GM23248 (cell line): Measurements from ENCODE around the gene KLF13.

ENCODE experiments used
- EZH2 ChIP-seq: fragments of 200-600 bp; sonication (generic); IDR thresholded peaks from 2 replicates; pipeline ENCODE4 v1.6.1; 2018; ENCODE audit warnings: antibody characterized with exemption, mild to moderate bottlenecking; ENCODE audit not compliant: insufficient read depth, poor library complexity, severe bottlenecking
- EZH2phosphoT487 ChIP-seq: fragments of 200-600 bp; sonication (generic); IDR thresholded peaks from 2 replicates; pipeline ENCODE4 v1.6.1; 2018; ENCODE audit warnings: antibody characterized with exemption, moderate library complexity, mild to moderate bottlenecking, low read depth; ENCODE audit not compliant: insufficient read depth

GRCh38 chr15:31341071-31341470 lies 14.4 kb downstream of the KLF13 start:
- TF ChIP-seq EZH2 (no peak), EZH2phosphoT487 (no peak)
